PFSK-1 (cell line): ENCODE measurements around the gene EEPD1.

Experiments
- FOXP2 ChIP-seq: optimal IDR thresholded peaks from 2 replicates; pipeline ENCODE3; 2011; ENCODE audit warnings: borderline replicate concordance, control low read depth, inconsistent platforms; ENCODE audit not compliant: insufficient read depth; ENCODE audit errors: extremely low read length, extremely low read depth
- POLR2AphosphoS5 ChIP-seq: IDR thresholded peaks from 2 replicates; pipeline ENCODE4 v1.6.1; 2012; ENCODE audit warnings: low read depth, mild to moderate bottlenecking, control low read depth, low read length, moderate library complexity
- SIN3A ChIP-seq: IDR thresholded peaks from 2 replicates; pipeline ENCODE4 v1.6.1; 2012; ENCODE audit warnings: mild to moderate bottlenecking, low read length, moderate library complexity, borderline replicate concordance; ENCODE audit not compliant: insufficient read depth
- TAF1 ChIP-seq: IDR thresholded peaks from 2 replicates; pipeline ENCODE4 v1.6.1; 2012; ENCODE audit warnings: low read length, control low read depth, borderline replicate concordance; ENCODE audit not compliant: insufficient read depth
- TF ChIP-seq, protein P1 (sequence below), 2 experiments: IDR thresholded peaks; 2 replicates each; pipeline versions ENCODE4 v1.6.1 to v1.8.0; 2011 to 2012; ENCODE audit warnings: low read depth in 2 of 2, low read length in 2 of 2, control low read depth in 1 of 2, inconsistent platforms in 1 of 2, mild to moderate bottlenecking in 1 of 2, moderate library complexity in 1 of 2; ENCODE audit not compliant: insufficient read depth in 1 of 2

The EEPD1 gene

DNA sequence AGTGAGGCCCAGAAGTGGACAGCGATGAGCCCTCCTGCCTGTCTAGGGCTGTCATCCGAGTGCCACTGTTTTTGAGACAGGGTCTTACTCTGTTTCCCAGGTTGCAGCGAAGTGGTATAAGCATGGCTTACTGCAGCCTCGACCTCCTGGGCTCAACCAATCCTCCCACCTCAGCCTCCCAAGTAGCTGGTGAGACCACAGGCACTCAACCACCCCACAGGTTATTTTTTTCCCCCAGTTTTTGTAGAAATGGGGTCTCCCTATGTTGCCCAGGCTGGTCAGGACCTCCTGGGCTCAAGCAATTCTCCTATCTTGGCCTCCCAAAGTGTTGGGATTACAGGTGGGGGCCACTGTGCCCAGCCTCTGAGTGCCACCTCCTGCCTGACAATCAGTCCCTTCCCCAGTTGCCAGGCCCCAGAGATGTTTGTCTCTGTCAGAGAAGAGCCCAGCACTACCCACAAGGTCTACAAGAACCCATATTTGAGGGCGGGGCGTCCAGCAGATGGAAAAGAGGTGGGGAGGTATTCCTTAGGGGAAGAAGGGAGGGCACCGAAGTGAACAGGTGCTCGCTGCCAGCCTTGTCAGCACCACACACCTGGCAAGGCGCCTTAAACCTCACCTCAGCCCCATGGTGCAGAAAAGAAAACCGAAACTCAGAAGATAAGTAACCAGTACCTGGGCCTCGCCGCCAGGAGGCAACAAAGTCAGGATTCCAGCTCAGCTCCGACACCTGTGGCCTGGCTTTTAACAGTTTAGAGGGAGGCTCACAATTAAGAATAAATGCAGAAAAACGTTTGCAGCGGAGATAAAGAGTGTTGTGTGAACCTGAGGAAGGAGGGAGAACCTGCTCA, 159.2 kb downstream of the EEPD1 start:
- TF ChIP-seq, protein P1, sequence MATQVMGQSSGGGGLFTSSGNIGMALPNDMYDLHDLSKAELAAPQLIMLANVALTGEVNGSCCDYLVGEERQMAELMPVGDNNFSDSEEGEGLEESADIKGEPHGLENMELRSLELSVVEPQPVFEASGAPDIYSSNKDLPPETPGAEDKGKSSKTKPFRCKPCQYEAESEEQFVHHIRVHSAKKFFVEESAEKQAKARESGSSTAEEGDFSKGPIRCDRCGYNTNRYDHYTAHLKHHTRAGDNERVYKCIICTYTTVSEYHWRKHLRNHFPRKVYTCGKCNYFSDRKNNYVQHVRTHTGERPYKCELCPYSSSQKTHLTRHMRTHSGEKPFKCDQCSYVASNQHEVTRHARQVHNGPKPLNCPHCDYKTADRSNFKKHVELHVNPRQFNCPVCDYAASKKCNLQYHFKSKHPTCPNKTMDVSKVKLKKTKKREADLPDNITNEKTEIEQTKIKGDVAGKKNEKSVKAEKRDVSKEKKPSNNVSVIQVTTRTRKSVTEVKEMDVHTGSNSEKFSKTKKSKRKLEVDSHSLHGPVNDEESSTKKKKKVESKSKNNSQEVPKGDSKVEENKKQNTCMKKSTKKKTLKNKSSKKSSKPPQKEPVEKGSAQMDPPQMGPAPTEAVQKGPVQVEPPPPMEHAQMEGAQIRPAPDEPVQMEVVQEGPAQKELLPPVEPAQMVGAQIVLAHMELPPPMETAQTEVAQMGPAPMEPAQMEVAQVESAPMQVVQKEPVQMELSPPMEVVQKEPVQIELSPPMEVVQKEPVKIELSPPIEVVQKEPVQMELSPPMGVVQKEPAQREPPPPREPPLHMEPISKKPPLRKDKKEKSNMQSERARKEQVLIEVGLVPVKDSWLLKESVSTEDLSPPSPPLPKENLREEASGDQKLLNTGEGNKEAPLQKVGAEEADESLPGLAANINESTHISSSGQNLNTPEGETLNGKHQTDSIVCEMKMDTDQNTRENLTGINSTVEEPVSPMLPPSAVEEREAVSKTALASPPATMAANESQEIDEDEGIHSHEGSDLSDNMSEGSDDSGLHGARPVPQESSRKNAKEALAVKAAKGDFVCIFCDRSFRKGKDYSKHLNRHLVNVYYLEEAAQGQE (IDR thresholded peaks at IDR 0.05; ENCODE audit: insufficient read depth in 1 of 2, low read depth in 2 of 2, low read length in 2 of 2): no peak
- TF ChIP-seq FOXP2 (no peak), POLR2AphosphoS5 (no peak), TAF1 (no peak), SIN3A (no peak)

DNA sequence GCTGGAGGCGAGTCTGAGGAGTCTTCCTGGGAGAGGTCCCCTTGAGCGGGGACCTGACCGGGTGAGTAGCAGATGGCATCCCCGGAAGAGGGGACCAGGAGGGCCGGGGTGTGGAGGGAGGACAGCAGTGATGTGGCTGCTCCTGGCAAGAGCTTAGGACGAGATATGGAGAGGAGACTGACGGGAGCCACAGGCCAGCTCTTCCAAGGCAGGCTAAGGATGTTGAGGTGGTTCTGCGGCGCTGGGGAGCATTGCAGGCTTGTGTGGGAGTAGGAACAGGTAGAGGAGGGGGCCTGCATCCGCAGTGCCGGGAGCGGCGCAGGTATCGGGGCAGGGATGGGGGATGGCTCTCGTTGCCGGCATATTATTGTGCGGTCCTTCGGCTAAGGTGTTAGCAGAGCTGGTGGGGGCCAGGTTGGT, 159.9 kb downstream of the EEPD1 start:
- TF ChIP-seq TAF1: no peak
- no peak for TF ChIP-seq FOXP2
- TF ChIP-seq, protein P1 (IDR thresholded peaks at IDR 0.05; ENCODE audit: insufficient read depth in 1 of 2, low read depth in 2 of 2, low read length in 2 of 2): no peak
- TF ChIP-seq POLR2AphosphoS5: no peak
- TF ChIP-seq SIN3A: no peak

GRCh38 chr7:36313607-36314006, 160.6 kb downstream of the EEPD1 start:
- TF ChIP-seq, protein P1 (IDR thresholded peaks at IDR 0.05; ENCODE audit: insufficient read depth in 1 of 2, low read depth in 2 of 2, low read length in 2 of 2): no peak
- TF ChIP-seq FOXP2 (no peak), POLR2AphosphoS5 (no peak), TAF1 (no peak), SIN3A (no peak)

- TF ChIP-seq TAF1 (no peak), SIN3A (no peak)
Measured at GRCh38 chr7:36314491-36314890, 161.4 kb downstream of the EEPD1 start.

DNA sequence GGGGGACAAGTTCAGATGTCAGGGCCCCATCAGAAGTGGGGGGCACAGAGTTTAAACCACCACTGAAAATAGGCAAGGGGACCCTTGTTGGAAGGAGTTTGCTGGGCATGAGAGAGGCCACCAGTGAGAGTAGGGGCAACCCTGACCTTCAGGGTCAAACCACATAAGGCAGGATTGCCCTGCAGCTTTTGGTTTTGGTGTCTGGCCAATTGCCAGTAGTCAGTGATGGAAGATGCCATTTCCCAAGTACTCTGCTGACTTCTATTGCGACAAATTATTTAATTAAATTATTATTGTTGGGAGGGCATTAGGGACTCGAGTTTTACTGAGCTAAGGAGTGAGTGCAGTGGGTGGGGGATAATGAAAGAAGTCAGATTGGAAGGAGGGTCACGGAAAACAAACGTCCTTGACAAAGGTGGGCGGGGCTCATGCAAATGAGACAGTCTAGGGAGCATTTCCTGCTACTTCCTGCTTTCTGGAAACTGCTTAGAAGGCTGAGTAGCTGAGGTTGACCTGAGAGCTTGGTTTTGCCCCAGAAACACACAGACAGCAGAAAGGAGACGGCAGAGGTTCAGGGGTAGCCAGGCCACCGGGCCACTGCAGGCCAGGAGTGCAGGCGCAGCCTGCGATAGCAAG, 162.4 kb downstream of the EEPD1 start:
- TF ChIP-seq, protein P1 (IDR thresholded peaks at IDR 0.05; ENCODE audit: insufficient read depth in 1 of 2, low read depth in 2 of 2, low read length in 2 of 2): no peak
- TF ChIP-seq TAF1 (no peak), FOXP2 (no peak), POLR2AphosphoS5 (no peak), SIN3A (no peak)
